GM18868 (cell line): ENCODE data around the gene PDE4D.
"Not testable (repeated sequence)": the region's sequence is repeated elsewhere in the genome, so short reads cannot be mapped to it uniquely, and the experiment has no call there.

Experiments used
- ATAC-seq: cut with Tn5 transposase; IDR thresholded peaks from one replicate; pipeline ENCODE4 v1.9.1; 2021; ENCODE audit warnings: mild to moderate bottlenecking, moderate library complexity; ENCODE audit not compliant: unreplicated experiment

Gene PDE4D

GRCh38 chr5:59486508-59486907 lies 407.0 kb downstream of the PDE4D start:
- no peak for ATAC-seq

DNA sequence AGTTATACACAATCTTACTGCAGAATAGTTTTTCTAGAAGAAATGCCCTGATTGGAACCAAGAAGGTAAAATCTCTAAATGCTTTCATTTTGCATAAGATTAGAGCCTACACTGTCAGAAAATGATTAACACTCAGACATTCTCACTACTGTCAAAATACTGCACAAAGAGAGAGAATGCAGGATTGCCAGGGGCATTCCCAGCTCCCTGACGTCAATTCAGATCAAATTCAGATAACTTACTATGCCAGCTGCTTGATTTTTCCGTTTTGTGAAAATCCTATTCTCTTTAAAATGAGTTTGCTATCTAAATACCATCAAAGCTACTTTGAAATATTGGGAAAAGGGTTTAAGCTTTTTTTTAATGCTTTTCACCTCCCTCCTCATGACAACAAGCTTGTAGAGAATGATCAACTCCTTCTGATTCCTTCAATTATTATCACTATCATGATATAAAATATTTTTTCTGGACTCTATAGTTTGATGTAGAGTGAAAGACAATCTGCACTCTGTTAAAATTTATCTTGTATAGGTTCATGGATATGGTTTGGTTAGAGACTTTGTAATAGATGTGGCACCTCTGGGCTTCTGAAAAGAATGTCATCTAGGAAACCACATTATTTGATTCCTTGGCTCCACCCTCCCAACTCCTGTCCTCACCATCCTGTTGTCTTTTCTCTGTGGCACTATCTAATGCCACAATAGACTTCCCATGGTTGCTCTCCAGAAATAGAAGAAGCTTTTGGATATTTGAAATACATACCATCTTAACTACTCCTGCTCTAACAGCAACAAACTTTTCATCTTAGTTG lies 407.7 kb downstream of the PDE4D start:
- no peak for ATAC-seq

GRCh38 chr5:59485107-59485506 lies 408.4 kb downstream of the PDE4D start:
- ATAC-seq = no peak

DNA sequence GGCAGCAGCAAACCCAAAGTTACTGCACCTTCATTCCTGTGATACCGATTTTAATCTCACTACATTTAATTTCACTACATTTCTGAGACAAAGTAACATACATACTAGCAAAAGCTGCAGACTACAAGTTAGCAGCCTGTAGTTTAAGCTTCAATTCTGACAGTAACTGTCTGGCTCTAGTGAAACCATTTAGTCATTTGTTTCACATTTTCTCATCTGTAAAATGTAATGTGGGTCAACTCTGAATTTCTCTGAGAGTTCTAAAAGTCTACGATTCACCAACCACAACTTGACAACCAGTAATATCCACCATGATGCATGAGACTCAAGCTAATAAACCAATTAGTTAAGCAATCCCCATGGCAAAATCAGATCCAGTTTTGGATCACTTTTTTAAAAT lies 408.9 kb downstream of the PDE4D start:
- no peak for ATAC-seq

DNA sequence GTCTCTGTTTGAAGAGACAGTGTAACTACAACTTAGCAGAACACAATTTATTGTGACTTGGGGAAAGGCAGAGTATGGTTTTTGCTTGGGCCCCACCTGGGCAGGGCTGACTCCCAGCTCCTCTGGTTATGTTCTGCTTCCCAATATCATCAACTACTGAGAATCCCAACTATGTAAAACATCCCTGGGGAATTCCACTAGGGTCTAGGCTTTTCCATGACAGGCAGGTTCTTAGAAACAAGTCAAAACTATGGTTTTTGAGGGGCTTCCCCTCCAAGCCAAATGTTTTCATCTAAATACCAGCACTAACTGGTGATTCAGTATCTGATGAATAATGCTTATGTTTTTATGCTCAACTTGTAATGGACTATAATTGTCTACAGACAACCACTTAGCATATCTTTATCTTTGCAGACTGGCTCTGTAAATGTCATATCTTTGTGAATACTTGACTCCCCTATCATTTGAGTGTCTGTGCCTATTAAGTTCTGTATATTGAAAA lies 409.5 kb downstream of the PDE4D start:
- no peak for ATAC-seq

- no peak for ATAC-seq
Measured at GRCh38 chr5:59479086-59479485, 414.4 kb downstream of the PDE4D start.

DNA sequence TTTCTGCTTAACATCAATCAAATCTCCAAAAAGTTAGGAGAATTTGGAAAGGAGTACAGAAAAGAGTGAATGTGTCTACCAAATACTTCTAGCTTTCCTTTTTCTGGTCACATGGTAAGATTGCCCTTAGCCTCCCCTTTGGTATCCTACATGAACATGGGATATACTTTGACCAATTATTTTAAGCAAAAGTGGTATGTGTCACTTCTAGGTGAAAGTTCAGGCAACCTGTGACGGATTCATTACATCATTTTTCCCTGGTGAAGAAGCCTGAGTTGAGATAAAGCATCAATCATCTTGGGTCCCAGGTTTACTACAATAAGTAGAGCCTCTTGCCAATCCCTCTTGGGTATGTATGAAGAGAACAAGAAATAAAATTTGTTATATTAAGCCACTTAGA lies 419.2 kb downstream of the PDE4D start:
- no peak for ATAC-seq

- no peak for ATAC-seq
Measured at GRCh38 chr5:59473611-59474010, 419.9 kb downstream of the PDE4D start.

- no peak for ATAC-seq
Measured at GRCh38 chr5:59471463-59471862, 422.1 kb downstream of the PDE4D start.

DNA sequence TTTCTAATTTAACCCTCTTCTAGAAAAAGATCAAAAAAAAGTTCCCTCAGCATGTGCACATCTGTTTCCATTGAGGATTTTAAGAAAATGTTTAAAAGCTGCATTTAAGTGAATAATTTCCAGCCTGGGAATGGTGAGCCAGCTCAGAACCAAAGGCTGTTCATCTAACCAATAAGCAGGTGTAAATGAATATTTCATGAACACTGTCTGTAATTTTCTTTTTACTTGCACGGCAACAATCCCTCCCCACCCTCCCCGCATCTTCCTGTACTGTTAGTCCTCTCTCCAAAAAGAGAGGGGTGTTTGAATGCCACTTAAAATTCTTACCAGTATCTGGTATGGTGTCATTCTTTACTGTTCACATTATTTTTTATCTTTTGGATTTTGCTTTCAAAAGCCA lies 425.6 kb downstream of the PDE4D start:
- ATAC-seq = no peak

GRCh38 chr5:59466271-59466670 lies 427.3 kb downstream of the PDE4D start:
- ATAC-seq = no peak

DNA sequence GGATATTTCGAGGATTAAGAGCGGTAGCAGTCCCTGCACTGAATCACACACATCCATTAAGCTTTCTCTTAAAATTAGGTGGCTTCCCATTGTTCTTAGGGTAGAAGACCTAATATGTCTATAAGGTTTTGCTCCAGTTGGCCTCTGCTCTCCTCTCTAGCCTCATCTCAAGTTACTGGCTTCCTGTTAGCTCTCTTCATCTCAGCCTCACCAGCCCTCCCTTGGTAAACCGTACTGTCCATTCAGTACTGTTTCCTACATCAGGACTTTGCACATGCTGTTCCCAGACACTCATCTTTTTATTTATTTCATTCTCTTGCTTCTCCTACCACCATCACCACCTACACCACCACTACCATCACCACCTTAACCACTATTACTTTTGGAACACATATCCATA lies 428.6 kb downstream of the PDE4D start:
- ATAC-seq = no peak

- not testable (repeated sequence) for ATAC-seq
Measured at GRCh38 chr5:59463618-59464166, 429.8 kb downstream of the PDE4D start.

- no peak for ATAC-seq
Measured at GRCh38 chr5:59462956-59463355, 430.6 kb downstream of the PDE4D start.

DNA sequence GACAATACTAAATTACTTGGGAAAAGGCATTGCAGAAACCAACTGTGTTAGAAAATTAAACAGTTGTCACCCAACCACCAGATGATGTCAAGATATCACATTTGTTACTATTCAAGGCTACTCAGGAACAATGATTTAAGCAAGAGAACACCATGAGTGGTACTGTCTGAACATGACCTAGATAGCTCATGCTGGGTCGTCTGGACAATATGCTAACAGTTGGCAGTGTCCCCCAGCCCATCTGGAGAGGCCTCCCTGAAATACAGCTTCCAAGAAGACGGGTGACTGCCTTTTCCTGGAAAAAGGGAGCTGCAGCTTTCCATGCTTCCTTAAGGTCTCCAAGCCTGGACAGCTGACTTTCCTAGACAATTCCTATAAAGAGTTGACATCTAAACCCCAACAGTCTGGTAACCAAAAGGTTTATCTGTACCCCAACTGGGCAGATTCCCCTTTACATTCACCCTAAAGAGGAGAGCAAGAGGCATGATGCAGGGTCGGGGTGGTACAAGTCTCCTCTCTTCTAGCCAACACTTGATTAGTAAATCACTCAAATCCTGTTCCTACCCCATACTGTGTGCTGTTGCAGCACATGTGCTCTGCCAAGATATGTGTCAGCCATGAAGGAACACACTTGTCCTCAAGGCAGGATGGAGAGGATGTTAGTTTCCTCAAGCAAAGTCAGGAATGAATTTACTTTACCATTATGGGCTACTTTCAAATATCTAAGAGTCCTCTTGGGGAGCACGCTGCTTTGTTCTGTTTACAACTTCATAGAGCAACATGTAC lies 433.0 kb downstream of the PDE4D start:
- no peak for ATAC-seq

GRCh38 chr5:59458966-59459729 lies 434.4 kb downstream of the PDE4D start:
- no peak for ATAC-seq

GRCh38 chr5:59458321-59458720 lies 435.2 kb downstream of the PDE4D start:
- ATAC-seq = no peak

GRCh38 chr5:59449905-59450644 lies 443.5 kb downstream of the PDE4D start:
- no peak for ATAC-seq

DNA sequence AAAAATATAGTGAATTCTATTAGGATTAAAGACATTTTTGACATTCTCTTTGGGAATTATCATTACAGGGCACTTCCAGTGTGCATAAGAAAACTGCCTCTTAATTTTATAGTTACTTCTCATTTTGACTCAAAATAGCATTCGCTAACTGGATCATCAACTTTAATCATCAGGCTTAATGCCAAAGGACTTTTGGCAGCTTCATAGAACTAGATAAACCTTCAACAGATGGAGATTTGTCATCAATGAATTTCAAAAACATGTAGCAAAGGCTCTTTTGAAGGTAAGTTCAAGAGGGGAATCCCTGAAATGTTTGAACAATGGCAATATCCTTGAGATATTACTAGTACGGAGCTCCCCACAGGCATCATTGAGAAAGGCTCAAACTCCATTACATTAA lies 447.2 kb downstream of the PDE4D start:
- no peak for ATAC-seq

DNA sequence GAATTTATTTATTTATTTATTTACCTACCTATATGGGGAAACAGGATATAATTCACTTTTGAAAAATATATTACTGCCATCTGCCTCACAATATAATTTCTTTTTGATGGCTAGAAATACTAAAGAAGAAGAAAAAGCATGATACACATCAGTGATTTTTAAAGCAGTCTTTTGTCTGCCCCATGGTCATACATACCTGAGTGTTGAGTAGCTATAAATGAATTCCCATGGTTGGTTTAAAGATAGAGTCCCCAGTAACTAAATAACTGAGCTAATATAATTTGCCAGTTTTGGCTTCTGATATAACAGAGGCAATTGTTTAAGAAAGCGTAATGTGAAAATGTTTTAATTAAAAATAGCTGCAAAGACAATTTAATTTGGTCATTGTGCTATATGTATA lies 447.8 kb downstream of the PDE4D start:
- no peak for ATAC-seq
